ENCODE measurements around the gene KRT72.

Gene KRT72

DNA sequence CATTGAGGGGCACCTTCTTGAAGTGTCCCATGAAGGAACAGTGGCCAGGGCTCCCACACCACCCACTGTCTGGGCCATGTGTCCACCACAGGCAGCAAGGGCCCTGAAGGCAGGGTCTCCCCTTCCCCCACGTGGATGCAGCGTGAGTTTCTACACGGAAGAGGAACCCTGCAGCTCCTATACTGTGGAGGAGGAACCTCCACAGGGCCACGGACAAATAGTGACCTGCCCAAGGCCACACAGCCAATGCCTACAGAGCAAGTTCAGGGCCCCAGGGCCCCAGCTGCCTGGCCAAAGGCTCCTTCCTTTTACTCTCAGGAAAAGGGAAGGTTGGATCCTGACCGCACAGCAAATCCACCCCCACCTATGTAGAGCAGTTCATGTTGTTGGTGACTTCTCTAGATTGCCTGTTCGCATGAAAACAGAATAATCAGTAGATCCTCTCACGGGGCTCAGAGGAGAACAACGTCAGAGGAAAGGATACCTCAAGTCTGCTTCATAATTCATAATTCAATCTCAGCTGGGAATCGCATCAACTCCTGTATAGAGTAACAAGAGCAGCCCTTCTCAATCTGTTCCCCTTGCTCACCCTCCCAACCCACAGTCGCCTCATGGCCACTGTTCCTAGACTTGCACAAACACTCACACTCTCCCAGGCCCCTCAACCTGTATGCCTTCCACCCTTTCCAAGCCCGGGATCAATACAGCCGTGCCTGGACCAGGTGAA, 28.2 kb upstream of the KRT72 start:
- no peak for DNase-seq

GRCh38 chr12:52628841-52629240, 27.6 kb upstream of the KRT72 start:
- no peak for DNase-seq

DNA sequence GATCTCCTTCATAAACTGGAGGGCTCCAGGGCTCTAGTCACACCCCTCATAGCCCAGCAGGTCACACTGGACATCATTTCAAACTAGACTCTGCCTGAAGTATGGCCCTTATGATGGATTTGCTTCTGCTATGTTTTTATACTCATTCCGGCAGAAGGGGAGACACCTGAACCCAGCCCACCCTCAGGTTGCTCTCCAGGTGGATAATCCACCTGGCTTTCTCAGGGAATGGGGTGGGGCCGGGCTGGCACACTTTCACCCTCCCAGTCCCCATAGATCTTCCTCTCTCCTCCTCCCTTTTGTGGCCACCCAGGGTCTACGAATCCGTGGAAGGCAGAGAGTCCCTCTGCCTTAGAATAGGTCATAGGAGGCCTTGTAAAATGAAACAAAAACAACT, 26.8 kb upstream of the KRT72 start:
- DNase-seq, result no peak

DNA sequence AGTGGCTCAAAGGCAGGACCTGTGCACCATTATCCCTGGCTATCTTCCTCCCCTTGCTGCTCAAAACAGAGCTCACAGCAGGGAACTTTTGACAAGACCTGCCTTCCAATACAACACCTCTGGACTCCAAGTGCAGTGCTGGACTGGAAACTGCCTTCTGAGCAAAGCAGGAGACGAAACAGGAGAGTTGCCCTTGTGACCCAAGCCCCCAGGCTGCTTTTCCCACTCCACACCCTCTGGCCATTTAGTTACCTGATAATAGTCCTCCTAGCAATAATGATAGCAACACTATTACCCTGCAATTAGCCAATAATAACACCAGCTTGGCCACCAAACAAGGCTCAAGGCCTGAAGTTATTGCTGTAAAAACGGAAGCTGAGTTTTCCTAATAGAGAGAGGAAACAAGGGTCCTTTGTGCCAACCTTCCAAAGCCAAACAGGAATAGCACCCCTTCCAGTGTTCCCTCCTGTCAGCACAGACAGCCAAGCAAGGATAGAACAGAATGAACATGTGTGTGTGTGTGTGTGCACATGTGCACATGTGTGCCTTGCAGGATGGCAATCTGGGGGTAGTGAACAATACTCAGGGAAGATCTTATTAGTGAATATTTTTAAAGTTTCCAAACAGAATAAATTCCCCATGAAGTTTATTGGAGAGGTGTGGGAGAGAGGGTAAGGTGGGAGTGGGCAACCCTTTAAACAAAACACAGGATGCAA, 26.3 kb upstream of the KRT72 start:
- no peak for DNase-seq

- no peak for DNase-seq
Measured at GRCh38 chr12:52622349-52622748, 21.1 kb upstream of the KRT72 start.

GRCh38 chr12:52618866-52619265, 17.6 kb upstream of the KRT72 start:
- no peak for DNase-seq

DNA sequence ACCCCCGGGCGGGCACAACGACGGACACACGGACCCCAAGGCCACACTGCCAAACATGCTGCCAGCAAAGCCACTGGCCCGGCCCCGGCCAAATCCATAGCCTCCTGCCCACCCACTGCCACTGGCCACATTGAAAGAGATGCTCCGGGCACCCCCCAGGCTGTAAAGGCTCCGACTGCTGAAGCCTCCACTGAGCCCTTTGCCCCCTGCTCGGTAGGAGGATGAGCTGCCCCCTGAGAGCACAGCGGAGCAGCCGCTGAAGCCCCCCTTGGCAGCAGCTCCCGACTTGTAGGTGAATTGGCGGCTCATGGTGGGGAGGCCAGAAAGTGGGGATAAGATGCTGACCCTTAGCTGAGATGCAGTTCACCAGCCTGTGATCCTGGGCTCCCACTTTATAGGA, 17.0 kb upstream of the KRT72 start, which contains the start of gene KRT73:
KRT73 (minus strand) TSS at position 344 of the 400 bp plus-strand sequence; CDS start at position 309, 35 bp downstream.
- no peak for DNase-seq

GRCh38 chr12:52617403-52617785, 16.1 kb upstream of the KRT72 start:
- no peak for DNase-seq

DNA sequence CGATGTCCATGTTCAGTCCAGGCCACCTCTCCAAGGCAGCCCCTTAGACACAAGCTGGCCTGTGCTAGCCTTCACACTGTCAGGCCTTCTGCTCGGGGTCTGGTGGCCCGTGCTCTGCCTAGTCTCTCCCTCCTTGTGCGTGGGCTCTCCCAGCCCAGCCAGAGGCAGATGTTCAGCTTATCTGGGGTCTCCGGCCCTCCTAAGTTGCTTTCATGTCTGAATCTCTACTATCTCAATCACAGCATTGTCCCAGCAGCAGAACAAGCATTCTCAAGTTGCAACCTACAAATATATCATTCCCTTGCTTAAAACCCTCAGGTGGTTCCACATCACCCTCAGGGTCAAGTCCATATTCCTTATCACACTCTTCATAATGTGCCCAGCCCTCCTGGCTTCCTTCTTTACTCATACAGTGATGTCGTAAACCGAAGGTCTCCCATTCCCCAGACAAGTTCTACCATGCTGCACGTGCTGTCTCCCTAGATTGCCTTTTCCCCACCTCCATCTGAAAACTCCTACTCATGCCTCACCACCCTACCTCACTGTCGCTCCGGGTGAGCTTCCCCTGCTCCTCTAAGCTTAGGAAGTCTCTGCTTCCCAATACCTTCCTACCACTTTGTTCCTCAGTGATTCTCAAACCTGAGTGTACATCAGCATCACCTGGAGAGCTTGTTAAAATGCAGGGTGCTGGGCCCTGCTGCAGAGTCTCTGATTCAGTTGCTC, 15.6 kb upstream of the KRT72 start:
- no peak for DNase-seq

GRCh38 chr12:52615912-52616311, 14.6 kb upstream of the KRT72 start:
- no peak for DNase-seq

GRCh38 chr12:52615208-52615868, 14.1 kb upstream of the KRT72 start:
- DNase-seq, result no peak

- DNase-seq, result no peak
Measured at GRCh38 chr12:52614381-52615207, 13.3 kb upstream of the KRT72 start.

- no peak for DNase-seq
Measured at GRCh38 chr12:52613384-52614030, 12.2 kb upstream of the KRT72 start.

DNA sequence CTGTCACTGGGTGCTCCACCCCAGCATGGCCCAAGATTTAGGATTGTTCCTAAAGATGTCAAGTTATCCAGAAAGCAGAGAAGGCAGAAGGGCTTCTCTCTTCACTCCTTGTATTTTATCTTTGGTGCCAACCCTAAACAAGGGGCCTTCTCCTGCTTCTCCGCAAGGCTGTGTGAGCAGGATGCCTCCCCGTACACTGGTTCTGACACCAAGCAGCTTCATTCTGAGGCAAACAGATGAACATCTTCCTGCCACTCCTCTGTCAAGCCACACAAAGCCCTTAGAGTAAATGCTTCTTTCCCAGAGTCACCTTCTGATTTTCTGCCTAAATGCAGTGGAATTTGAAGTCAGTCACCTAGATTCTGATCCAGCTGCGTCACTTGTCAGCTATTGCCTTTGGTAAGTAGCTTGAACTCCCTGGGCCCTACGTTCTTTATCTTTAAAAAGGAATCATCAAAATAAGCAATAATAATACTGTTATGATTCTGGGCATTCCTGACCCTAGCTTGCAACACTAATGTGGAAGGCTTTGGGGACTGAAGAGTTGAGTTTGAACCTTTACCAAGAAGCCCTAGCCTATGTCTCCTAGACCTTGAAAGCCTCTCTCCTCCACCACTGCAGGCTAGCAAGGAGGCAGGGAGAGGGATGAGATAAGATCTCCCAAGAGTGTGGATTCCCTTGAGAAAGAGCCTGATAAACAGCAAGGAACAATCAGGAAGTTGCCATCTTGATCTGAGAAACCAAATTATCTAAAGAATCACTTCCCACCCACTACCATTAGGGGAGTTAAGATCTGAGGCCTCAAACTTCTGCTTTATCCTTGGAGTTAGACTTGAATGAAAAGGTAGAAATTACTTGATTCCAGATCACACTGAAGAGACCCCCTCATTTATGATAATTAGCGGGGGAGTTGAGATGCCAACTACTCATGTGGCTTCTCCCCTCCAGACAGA, 11.4 kb upstream of the KRT72 start:
- DNase-seq, result no peak

DNA sequence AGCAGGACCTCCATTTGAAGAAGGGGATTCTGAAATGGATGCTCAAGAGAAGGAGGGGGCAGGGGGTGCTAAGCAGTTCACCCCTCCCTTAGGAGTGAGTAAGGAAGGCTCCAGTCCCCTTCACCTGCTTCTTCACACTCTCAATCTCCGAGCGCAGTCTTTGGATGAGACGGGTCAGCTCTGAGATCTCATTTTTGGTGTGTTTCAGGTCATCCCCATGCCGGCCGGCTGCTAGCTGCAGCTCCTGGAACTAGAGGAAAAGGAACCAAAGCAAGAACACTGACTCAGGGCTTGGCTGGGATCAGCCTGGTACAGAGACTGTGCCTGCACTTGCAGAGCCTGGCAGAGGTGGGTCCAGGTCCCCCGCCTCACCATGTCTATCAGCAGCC, 9.8 kb upstream of the KRT72 start:
- DNase-seq, result no peak

- DNase-seq, result no peak
Measured at GRCh38 chr12:52608826-52609630, 7.8 kb upstream of the KRT72 start.

DNA sequence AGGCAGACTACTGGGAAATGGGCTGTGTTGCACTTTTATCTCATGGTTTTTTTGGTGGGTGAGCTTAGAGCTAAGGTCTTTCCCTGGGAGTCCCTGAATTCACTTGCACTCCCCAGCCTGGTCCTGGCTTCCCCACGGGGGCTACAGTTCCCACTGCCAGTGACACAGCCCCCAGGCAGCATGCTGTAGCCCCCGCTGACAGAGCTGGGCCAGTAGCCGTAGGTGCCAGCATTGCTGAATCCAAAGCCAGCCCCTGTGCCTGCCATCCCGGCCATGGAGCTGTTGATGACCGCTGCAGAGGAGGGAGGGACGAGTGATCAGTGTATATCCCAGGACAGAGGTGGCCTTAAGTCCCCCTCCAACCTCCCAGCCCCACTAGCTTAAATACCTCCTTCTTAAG, 6.9 kb upstream of the KRT72 start:
- DNase-seq, result no peak

- no peak for DNase-seq
Measured at GRCh38 chr12:52607314-52607713, 6.1 kb upstream of the KRT72 start.

DNA sequence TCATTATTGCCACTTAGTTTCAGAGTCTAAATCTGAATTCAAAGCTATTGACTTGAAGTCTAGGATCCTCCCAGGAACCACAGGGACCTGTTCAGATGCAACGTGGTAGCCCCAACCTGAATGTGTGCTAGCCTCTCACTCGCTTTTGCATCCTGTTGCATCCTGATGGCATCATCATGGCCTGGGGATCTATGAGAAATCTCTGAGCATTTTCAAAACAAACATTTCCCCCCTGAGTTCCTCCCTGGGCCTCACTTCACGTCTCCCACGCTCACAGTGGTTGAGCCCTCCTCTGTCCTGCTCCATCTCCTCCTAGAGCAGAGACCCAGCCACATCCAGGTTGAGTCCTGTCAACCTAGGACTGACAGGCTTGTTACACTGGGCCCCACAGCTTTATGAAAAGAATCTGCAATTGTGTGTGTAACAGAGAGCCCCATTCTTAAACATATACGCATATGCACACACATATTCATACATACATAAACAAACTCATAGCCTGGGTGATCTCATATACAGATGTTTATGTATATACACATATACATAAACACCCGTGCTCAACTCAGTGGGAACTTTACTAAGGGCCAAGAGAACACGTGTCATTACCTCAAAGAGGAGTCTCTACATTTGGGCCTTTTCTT, 5.4 kb upstream of the KRT72 start:
- no peak for DNase-seq
